ENCODE results near the gene SPCS1. TPM values are rescaled to one million over a fixed set of nuclear protein-coding genes. Genes with fewer than 3 reads are reported as not detected.

SPCS1 gene
- polyA plus RNA-seq, 1 of the 3 experiments (the other 2 are of a cell fraction) = 191 TPM

GRCh38 chr3:52715714-52716305 is 9.9 kb downstream of the SPCS1 start:
- DNase-seq = no peak
- H3F3A ChIP-seq (replicated peaks; ENCODE audit: insufficient read depth) = peaks cover 7% of the 10 kb centered on the region
- H3K9me2 ChIP-seq = no peaks in the 10 kb centered on the region
- no peak overlapping the region for H2AFZ ChIP-seq (ENCODE audit: low read depth)
- H3K9ac ChIP-seq = no peak overlapping the region
- CTCF ChIA-PET = interaction anchor here (1.0 to 2.0 kb wide), 2 partner anchors 10 to 14 kb away, joined by 3 to 5 read pairs; partner anchors contain the start of genes GLT8D1 and SPCS1
- H3K79me2 ChIP-seq (ENCODE audit: insufficient read depth) = no peaks in the 10 kb centered on the region
- H3K27ac ChIP-seq (ENCODE audit: low read depth in 2 of 2, low read length in 1 of 2) = no peak overlapping the region
- H3K27me3 ChIP-seq (ENCODE audit: insufficient read depth) = no peaks in the 10 kb centered on the region
- POLR2A ChIA-PET = no interaction called here
- H3K4me2 ChIP-seq = no peak overlapping the region
- H3K4me1 ChIP-seq (ENCODE audit: control insufficient read depth in 1 of 2, insufficient read depth in 2 of 2, low read depth in 1 of 2, low read length in 1 of 2) = no peaks in the 10 kb centered on the region
- H3K9me3 ChIP-seq = peaks cover 4% of the 10 kb centered on the region; the same call in 1 of the 2 replicates
- peaks cover 10 to 35% of the 10 kb centered on the region in 2 experiments for H3K36me3 ChIP-seq (replicated peaks in 1 of 2; ENCODE audit: control insufficient read depth in 1 of 2, insufficient read depth in 2 of 2, low read length in 1 of 2)
- no peak for TF ChIP-seq TCF12 (IDR thresholded peaks at IDR 0.05)
- TF ChIP-seq SIN3A (IDR thresholded peaks at IDR 0.05; ENCODE audit: borderline replicate concordance, low read depth, low read length) = no peak
- no peak for TF ChIP-seq RFX5 (IDR thresholded peaks at IDR 0.05; ENCODE audit: low read length)
- TF ChIP-seq CTCF (IDR thresholded peaks at IDR 0.05) = no peak
- TF ChIP-seq FOSL2 (IDR thresholded peaks at IDR 0.05; ENCODE audit: borderline replicate concordance, low read depth) = no peak
- TF ChIP-seq RCOR1 (IDR thresholded peaks at IDR 0.05; ENCODE audit: low read length) = no peak
- no peak for TF ChIP-seq ELF1 (IDR thresholded peaks at IDR 0.05)
- TF ChIP-seq EZH2phosphoT487 (IDR thresholded peaks at IDR 0.05; ENCODE audit: borderline replicate concordance, low read depth) = no peak
- no peak for TF ChIP-seq TAF1 (IDR thresholded peaks at IDR 0.05; ENCODE audit: borderline replicate concordance, low read depth, low read length)
- TF ChIP-seq NRF1 (IDR thresholded peaks at IDR 0.05; ENCODE audit: low read depth, low read length) = no peak
- TF ChIP-seq MXI1 (IDR thresholded peaks at IDR 0.05; ENCODE audit: low read depth, low read length) = no peak
- TF ChIP-seq FOXM1 (IDR thresholded peaks at IDR 0.05; ENCODE audit: low read depth) = no peak
- no peak for TF ChIP-seq RAD21 (IDR thresholded peaks at IDR 0.05; ENCODE audit: low read length)
- TF ChIP-seq, protein P1, sequence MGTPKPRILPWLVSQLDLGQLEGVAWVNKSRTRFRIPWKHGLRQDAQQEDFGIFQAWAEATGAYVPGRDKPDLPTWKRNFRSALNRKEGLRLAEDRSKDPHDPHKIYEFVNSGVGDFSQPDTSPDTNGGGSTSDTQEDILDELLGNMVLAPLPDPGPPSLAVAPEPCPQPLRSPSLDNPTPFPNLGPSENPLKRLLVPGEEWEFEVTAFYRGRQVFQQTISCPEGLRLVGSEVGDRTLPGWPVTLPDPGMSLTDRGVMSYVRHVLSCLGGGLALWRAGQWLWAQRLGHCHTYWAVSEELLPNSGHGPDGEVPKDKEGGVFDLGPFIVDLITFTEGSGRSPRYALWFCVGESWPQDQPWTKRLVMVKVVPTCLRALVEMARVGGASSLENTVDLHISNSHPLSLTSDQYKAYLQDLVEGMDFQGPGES (IDR thresholded peaks at IDR 0.05; ENCODE audit: low read depth, low read length) = no peak
- no peak for TF ChIP-seq SMC3 (IDR thresholded peaks at IDR 0.05; ENCODE audit: low read depth, low read length)
- no peak overlapping the region for H3K4me3 ChIP-seq (ENCODE audit: low read depth in 2 of 2, low read length in 1 of 2)
- WGBS (ENCODE audit: low lambda C conversion rate) = 91% methylated on average over 4 of the region's 11 CpGs
- no peaks in the 10 kb centered on the region for H4K20me1 ChIP-seq (ENCODE audit: insufficient read depth)

DNA sequence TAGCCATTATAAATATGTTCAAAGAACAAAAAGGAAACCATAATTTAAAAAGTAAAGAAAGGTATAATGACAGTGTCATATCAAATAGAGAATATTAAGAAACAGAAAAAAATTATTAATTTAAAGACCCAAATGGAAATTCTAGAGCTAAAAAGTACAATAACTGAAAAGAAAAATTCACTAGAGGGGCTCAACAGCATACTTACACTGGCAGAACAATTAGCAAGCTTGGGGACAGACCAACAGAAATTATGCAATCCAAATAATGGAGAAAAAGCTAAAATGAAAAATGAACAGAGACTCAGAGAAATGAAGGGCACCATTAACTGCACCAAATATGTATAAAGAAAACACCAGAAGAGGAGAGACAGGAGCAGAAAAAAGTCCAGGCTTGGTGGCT is 13.7 kb downstream of the SPCS1 start:
- Histone ChIP-seq H3K9ac (no peak overlapping the region), H3F3A (replicated peaks; ENCODE audit: insufficient read depth) (no peaks in the 10 kb centered on the region), H3K27me3 (ENCODE audit: insufficient read depth) (no peaks in the 10 kb centered on the region), H3K36me3 (replicated peaks in 1 of 2; ENCODE audit: control insufficient read depth in 1 of 2, insufficient read depth in 2 of 2, low read length in 1 of 2) (peaks cover 0 to 26% of the 10 kb centered on the region in 2 experiments), H2AFZ (ENCODE audit: low read depth) (no peak overlapping the region), H3K4me3 (ENCODE audit: low read depth in 2 of 2, low read length in 1 of 2) (no peak overlapping the region), H3K4me2 (no peak overlapping the region), H4K20me1 (ENCODE audit: insufficient read depth) (no peaks in the 10 kb centered on the region), H3K4me1 (ENCODE audit: control insufficient read depth in 1 of 2, insufficient read depth in 2 of 2, low read depth in 1 of 2, low read length in 1 of 2) (no peaks in the 10 kb centered on the region), H3K9me3 (peaks cover 4% of the 10 kb centered on the region; the same call in 1 of the 2 replicates), H3K27ac (ENCODE audit: low read depth in 2 of 2, low read length in 1 of 2) (no peak overlapping the region), H3K79me2 (ENCODE audit: insufficient read depth) (no peaks in the 10 kb centered on the region), H3K9me2 (no peaks in the 10 kb centered on the region)
- CTCF ChIA-PET = no interaction called here
- TF ChIP-seq ELF1 (IDR thresholded peaks at IDR 0.05) (no peak), POLR2AphosphoS5 (IDR thresholded peaks at IDR 0.05; ENCODE audit: low read depth, low read length) (no peak), SIN3A (IDR thresholded peaks at IDR 0.05; ENCODE audit: borderline replicate concordance, low read depth, low read length) (no peak), RCOR1 (IDR thresholded peaks at IDR 0.05; ENCODE audit: low read length) (no peak), MAX (IDR thresholded peaks at IDR 0.05; ENCODE audit: low read depth) (no peak), USF1 (IDR thresholded peaks at IDR 0.05; ENCODE audit: borderline replicate concordance, low read depth) (no peak), GATA2 (CRISPR knock-in tag; IDR thresholded peaks at IDR 0.05) (no peak), PBX3 (IDR thresholded peaks at IDR 0.05) (no peak), MXI1 (IDR thresholded peaks at IDR 0.05; ENCODE audit: low read depth, low read length) (no peak), EP300 (IDR thresholded peaks at IDR 0.05; ENCODE audit: borderline replicate concordance in 1 of 2, low read depth in 1 of 2, low read length in 1 of 2) (no peak)
- TF ChIP-seq, protein P1 (IDR thresholded peaks at IDR 0.05; ENCODE audit: low read depth, low read length) = no peak
- POLR2A ChIA-PET = no interaction called here
- no peak for DNase-seq
